Sigmoid colon (tissue), 3 donors: Measurements from ENCODE around the gene RAB3A.

Source experiments
- POLR2A ChIP-seq, 2 donors: fragments of 450-650 bp; IDR thresholded peaks; one replicate each; pipeline ENCODE4 v1.6.1; 2016; ENCODE audit warnings: antibody characterized with exemption in 2 of 2, mild to moderate bottlenecking in 2 of 2, moderate library complexity in 2 of 2
- TF ChIP-seq, protein P1 (sequence below), 4 experiments: fragments of 450-650 bp in 3 of 4; fragments of 200-600 bp in 1 of 4; IDR thresholded peaks; one replicate each; pipeline ENCODE4 v1.5.1; 2016 to 2019; ENCODE audit warnings: antibody characterized with exemption in 4 of 4, mild to moderate bottlenecking in 3 of 4, moderate library complexity in 2 of 4

DNA sequence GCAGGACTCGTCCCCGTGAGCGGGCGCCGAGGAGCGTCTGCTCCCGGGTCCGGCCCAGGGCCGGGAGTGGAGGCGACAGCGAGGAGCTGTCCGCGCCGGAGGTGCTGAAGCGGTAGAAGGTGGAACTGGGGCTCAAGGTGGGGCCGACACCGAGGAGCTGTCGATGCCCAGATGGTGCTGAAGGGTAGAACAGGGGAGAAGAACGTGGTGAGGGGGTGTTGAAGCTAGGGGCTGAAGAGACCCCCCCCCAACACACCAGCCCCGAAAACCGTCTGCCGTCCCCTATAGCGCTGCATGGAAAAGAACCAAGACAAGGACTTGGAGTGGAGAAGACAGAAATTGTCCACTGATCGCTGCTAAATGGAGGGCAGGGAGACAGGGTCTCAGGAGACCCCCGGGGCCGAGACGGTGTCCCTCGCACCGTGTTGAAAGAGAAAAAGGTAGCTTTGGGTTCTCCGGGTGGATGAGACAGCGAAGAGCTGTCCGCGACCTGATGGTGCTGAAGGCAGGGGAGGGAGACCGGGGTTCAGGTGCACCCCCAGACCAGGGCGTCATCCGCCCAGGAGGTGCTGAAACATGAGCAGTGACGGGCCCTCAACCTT lies 29.5 kb upstream of the RAB3A start:
- TF ChIP-seq, protein P1, sequence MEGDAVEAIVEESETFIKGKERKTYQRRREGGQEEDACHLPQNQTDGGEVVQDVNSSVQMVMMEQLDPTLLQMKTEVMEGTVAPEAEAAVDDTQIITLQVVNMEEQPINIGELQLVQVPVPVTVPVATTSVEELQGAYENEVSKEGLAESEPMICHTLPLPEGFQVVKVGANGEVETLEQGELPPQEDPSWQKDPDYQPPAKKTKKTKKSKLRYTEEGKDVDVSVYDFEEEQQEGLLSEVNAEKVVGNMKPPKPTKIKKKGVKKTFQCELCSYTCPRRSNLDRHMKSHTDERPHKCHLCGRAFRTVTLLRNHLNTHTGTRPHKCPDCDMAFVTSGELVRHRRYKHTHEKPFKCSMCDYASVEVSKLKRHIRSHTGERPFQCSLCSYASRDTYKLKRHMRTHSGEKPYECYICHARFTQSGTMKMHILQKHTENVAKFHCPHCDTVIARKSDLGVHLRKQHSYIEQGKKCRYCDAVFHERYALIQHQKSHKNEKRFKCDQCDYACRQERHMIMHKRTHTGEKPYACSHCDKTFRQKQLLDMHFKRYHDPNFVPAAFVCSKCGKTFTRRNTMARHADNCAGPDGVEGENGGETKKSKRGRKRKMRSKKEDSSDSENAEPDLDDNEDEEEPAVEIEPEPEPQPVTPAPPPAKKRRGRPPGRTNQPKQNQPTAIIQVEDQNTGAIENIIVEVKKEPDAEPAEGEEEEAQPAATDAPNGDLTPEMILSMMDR (IDR thresholded peaks at IDR 0.05), result no peak
- TF ChIP-seq POLR2A (IDR thresholded peaks at IDR 0.05), result no peak
